Measurements from ENCODE around the gene HNRNPH2.

HNRNPH2 gene

GRCh38 chrX:101397779-101398178 is 10.2 kb upstream of the HNRNPH2 start:
- DNase-seq: no peak

- DNase-seq: no peak
Measured at GRCh38 chrX:101398694-101399093, 9.3 kb upstream of the HNRNPH2 start.

- DNase-seq: no peak
Measured at GRCh38 chrX:101399825-101400224, 8.2 kb upstream of the HNRNPH2 start.

- DNase-seq: no peak
Measured at GRCh38 chrX:101407167-101407747, 765 bp upstream of the HNRNPH2 start.

GRCh38 chrX:101408532-101408841 is 465 bp downstream of the HNRNPH2 start:
- no peak for DNase-seq

GRCh38 chrX:101409043-101409442 is 1.0 kb downstream of the HNRNPH2 start:
- DNase-seq: no peak

GRCh38 chrX:101410461-101410860 is 2.4 kb downstream of the HNRNPH2 start:
- no peak for DNase-seq

GRCh38 chrX:101411984-101412383 is 4.0 kb downstream of the HNRNPH2 start:
- no peak for DNase-seq

- peak; percentile 42 to 68 for DNase-seq
Measured at GRCh38 chrX:101415180-101416145, 7.4 kb downstream of the HNRNPH2 start.

- no peak for DNase-seq
Measured at GRCh38 chrX:101416691-101417090, 8.7 kb downstream of the HNRNPH2 start.

- DNase-seq: no peak
Measured at GRCh38 chrX:101417190-101417589, 9.2 kb downstream of the HNRNPH2 start.

GRCh38 chrX:101417981-101418841 is 10.2 kb downstream of the HNRNPH2 start:
- DNase-seq: peak; percentile 2 to 16

- no peak for DNase-seq
Measured at GRCh38 chrX:101419489-101419888, 11.5 kb downstream of the HNRNPH2 start.

GRCh38 chrX:101427954-101428353 is 19.9 kb downstream of the HNRNPH2 start:
- DNase-seq: no peak

GRCh38 chrX:101429934-101430333 is 21.9 kb downstream of the HNRNPH2 start:
- DNase-seq: no peak

GRCh38 chrX:101430457-101431078 is 22.5 kb downstream of the HNRNPH2 start:
- DNase-seq: no peak

GRCh38 chrX:101442085-101442484 is 34.1 kb downstream of the HNRNPH2 start:
- DNase-seq: no peak

- DNase-seq: no peak
Measured at GRCh38 chrX:101449279-101449678, 41.3 kb downstream of the HNRNPH2 start.

- DNase-seq: no peak
Measured at GRCh38 chrX:101450085-101450484, 42.1 kb downstream of the HNRNPH2 start.

GRCh38 chrX:101450961-101451360 is 42.9 kb downstream of the HNRNPH2 start:
- no peak for DNase-seq

- no peak for DNase-seq
Measured at GRCh38 chrX:101452056-101452455, 44.0 kb downstream of the HNRNPH2 start.

- no peak for DNase-seq
Measured at GRCh38 chrX:101460669-101461068, 52.6 kb downstream of the HNRNPH2 start.

- DNase-seq: peak; percentile 21 to 39
Measured at GRCh38 chrX:101462892-101463291, 54.9 kb downstream of the HNRNPH2 start.
